ENCODE results near the gene SLC9C1. TPM values are rescaled to one million over a fixed set of nuclear protein-coding genes. Genes with fewer than 3 reads are reported as not detected.

The SLC9C1 gene
- total and polyA plus RNA-seq, 2 of the 13 experiments (the other 11 are each of a cell fraction or from before 2014, with no cell fraction given), result not detected

DNA sequence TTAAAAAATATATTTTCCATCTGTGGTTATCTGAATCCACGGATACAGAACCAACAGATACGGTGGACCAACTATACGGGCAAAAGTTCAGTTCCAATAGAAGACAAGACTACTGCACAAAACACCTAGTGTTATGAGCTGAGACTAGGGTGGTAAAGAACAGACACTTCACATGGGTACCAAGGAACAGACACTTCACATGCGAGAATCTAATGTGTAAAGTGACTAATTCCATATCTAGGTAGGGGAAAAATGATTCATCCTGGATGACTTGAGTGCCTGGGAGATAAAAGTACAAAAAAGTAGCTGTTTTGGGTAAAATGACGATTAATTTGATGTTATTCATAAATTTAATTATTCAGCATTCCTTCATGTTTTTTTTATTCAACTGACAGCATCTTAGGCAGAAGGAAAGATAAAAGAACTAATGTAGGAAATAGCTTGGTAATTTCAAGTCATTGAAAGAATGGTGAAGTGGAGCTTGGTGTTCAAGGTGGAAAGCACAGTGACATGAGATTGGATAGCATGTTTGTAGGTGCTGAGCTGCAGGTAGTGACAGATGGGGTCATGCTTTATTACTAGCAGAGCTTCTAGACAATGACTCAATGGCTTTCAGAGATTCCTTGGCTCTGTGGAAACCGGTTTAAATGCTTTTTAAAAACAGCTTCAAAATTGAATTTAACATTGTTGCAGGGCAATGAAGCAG, 44.2 kb upstream of the SLC9C1 start (continued):
- TF ChIP-seq, protein P1, sequence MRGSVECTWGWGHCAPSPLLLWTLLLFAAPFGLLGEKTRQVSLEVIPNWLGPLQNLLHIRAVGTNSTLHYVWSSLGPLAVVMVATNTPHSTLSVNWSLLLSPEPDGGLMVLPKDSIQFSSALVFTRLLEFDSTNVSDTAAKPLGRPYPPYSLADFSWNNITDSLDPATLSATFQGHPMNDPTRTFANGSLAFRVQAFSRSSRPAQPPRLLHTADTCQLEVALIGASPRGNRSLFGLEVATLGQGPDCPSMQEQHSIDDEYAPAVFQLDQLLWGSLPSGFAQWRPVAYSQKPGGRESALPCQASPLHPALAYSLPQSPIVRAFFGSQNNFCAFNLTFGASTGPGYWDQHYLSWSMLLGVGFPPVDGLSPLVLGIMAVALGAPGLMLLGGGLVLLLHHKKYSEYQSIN (CRISPR knock-in tag; IDR thresholded peaks at IDR 0.05; ENCODE audit: borderline replicate concordance), result no peak
- no peak for TF ChIP-seq THYN1 (CRISPR knock-in tag; IDR thresholded peaks at IDR 0.05; ENCODE audit: borderline replicate concordance, low read depth)
- TF ChIP-seq, protein P2, sequence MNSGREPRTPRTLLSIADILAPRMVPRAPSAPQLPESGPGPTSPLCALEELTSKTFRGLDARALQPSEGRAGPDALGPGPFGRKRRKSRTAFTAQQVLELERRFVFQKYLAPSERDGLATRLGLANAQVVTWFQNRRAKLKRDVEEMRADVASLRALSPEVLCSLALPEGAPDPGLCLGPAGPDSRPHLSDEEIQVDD (CRISPR knock-in tag; IDR thresholded peaks at IDR 0.05; ENCODE audit: borderline replicate concordance), result no peak
- no peak for TF ChIP-seq ZNF441 (CRISPR knock-in tag; IDR thresholded peaks at IDR 0.05; ENCODE audit: borderline replicate concordance)
- no peak for TF ChIP-seq ZNF44 (CRISPR knock-in tag; IDR thresholded peaks at IDR 0.05)

DNA sequence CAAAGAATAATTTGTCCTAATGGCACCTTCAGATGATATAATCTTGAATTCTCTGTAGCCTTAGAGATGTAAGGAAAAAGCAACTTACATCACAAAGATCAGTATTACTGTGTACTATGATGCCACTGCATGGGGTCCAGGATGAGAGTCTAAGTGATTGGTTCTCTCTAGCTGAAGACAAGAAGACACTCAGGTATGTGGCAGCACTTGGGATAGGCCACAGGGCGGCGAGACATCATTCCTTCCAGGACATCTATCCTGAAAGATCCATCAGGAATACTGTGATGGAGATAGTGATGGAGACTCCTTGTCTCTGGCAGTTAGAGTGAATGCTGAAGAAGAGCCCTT, 41.4 kb upstream of the SLC9C1 start:
- no peaks in the 10 kb centered on the region for H4K20me1 ChIP-seq (ENCODE audit: insufficient read depth, low read length)
- no TSS peak for BruUV-seq (replicated peaks)
- no peak for FAIRE-seq
- no peak overlapping the region for H3K9ac ChIP-seq (ENCODE audit: insufficient read depth, low read depth, low read length)
- no peaks in the 10 kb centered on the region for H3K36me3 ChIP-seq (replicated peaks in 1 of 2; ENCODE audit: control insufficient read depth in 1 of 2, insufficient read depth in 2 of 2, low read length in 2 of 2)
- no peak overlapping the region for H3K27ac ChIP-seq (ENCODE audit: extremely low read length, insufficient read depth, low read length)
- intact Hi-C loops (cut with micrococcal nuclease; ENCODE audit: unreplicated experiment), result no loop called here
- no peak for DNase-seq (ENCODE audit: low spot score)
- H3K4me3 ChIP-seq (replicated peaks in 1 of 3; ENCODE audit: insufficient read depth in 1 of 3, low read depth in 2 of 3, low read length in 3 of 3), result no peak overlapping the region
- no peak overlapping the region for H2AFZ ChIP-seq (ENCODE audit: low read length)
- in situ Hi-C loops (cut with HindIII; ENCODE audit: extremely low pct_ligation_motif_present, low pct_unique_long_range_greater_than_20kb), result no loop called here
- WGBS (ENCODE audit: low lambda C conversion rate), result 8% methylated on average over 2 of the region's 2 CpGs
- peaks cover 0 to 15% of the 10 kb centered on the region in 2 experiments; a peak in 3 of 5 replicates for H3K27me3 ChIP-seq (ENCODE audit: control insufficient read depth in 1 of 2, insufficient read depth in 2 of 2, low read length in 2 of 2)
- no peaks in the 10 kb centered on the region for H3K4me1 ChIP-seq (ENCODE audit: insufficient read depth, low read length)
- H3K9me3 ChIP-seq (ENCODE audit: low read length), result no peaks in the 10 kb centered on the region
- no peak for ATAC-seq
- H3K4me2 ChIP-seq (ENCODE audit: low read depth, low read length), result no peak overlapping the region
- POLR2A ChIA-PET, result no interaction called here
- H3K79me2 ChIP-seq (ENCODE audit: insufficient read depth, low read length), result no peaks in the 10 kb centered on the region
- CTCF ChIA-PET (ENCODE audit: low intra/inter-chr PET ratio, low total read pairs), result no interaction called here
- no peak for TF ChIP-seq ZNF850 (CRISPR knock-in tag; conservative IDR thresholded peaks at IDR 0.05)
- TF ChIP-seq, protein P3, sequence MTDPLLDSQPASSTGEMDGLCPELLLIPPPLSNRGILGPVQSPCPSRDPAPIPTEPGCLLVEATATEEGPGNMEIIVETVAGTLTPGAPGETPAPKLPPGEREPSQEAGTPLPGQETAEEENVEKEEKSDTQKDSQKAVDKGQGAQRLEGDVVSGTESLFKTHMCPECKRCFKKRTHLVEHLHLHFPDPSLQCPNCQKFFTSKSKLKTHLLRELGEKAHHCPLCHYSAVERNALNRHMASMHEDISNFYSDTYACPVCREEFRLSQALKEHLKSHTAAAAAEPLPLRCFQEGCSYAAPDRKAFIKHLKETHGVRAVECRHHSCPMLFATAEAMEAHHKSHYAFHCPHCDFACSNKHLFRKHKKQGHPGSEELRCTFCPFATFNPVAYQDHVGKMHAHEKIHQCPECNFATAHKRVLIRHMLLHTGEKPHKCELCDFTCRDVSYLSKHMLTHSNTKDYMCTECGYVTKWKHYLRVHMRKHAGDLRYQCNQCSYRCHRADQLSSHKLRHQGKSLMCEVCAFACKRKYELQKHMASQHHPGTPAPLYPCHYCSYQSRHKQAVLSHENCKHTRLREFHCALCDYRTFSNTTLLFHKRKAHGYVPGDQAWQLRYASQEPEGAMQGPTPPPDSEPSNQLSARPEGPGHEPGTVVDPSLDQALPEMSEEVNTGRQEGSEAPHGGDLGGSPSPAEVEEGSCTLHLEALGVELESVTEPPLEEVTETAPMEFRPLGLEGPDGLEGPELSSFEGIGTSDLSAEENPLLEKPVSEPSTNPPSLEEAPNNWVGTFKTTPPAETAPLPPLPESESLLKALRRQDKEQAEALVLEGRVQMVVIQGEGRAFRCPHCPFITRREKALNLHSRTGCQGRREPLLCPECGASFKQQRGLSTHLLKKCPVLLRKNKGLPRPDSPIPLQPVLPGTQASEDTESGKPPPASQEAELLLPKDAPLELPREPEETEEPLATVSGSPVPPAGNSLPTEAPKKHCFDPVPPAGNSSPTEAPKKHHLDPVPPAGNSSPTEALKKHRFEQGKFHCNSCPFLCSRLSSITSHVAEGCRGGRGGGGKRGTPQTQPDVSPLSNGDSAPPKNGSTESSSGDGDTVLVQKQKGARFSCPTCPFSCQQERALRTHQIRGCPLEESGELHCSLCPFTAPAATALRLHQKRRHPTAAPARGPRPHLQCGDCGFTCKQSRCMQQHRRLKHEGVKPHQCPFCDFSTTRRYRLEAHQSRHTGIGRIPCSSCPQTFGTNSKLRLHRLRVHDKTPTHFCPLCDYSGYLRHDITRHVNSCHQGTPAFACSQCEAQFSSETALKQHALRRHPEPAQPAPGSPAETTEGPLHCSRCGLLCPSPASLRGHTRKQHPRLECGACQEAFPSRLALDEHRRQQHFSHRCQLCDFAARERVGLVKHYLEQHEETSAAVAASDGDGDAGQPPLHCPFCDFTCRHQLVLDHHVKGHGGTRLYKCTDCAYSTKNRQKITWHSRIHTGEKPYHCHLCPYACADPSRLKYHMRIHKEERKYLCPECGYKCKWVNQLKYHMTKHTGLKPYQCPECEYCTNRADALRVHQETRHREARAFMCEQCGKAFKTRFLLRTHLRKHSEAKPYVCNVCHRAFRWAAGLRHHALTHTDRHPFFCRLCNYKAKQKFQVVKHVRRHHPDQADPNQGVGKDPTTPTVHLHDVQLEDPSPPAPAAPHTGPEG (CRISPR knock-in tag; IDR thresholded peaks at IDR 0.05), result no peak
- TF ChIP-seq ZNF776 (CRISPR knock-in tag; IDR thresholded peaks at IDR 0.05), result no peak
- TF ChIP-seq SOX6 (IDR thresholded peaks at IDR 0.05), result no peak
- TF ChIP-seq SOX6 (CRISPR knock-in tag; IDR thresholded peaks at IDR 0.05), result no peak
- no peak for TF ChIP-seq GPBP1L1 (CRISPR knock-in tag; IDR thresholded peaks at IDR 0.05)
- TF ChIP-seq ZBTB1 (CRISPR knock-in tag; IDR thresholded peaks at IDR 0.05; ENCODE audit: borderline replicate concordance), result no peak
- TF ChIP-seq CHCHD3 (CRISPR knock-in tag; IDR thresholded peaks at IDR 0.05), result no peak
- no peak for TF ChIP-seq CBX5 (CRISPR knock-in tag; IDR thresholded peaks at IDR 0.05; ENCODE audit: borderline replicate concordance)
- TF ChIP-seq MAFG (CRISPR knock-in tag; IDR thresholded peaks at IDR 0.05), result no peak
